Astrocyte (in vitro differentiated cells and primary cell): ENCODE measurements around the gene NXPE4. TPM values are rescaled to one million over a fixed set of nuclear protein-coding genes. Genes with fewer than 3 reads are reported as not detected.

ENCODE experiments used
- DNase-seq: peaks from one replicate; pipeline ENCODE4 v3.0.0-alpha.2; 2010; ENCODE audit warnings: low read depth
- FAIRE-seq: peaks from 2 replicates; lab custom pipeline; 2011; peaks lifted over from hg19 to GRCh38; lab: Jason Lieb, UNC
- H2AFZ ChIP-seq: 2 replicates; pipeline ENCODE4 v1.6.0; 2012; ENCODE audit warnings: low read depth, low read length, inconsistent platforms
- H3K27ac ChIP-seq: 2 replicates; pipeline ENCODE4 v1.5.1; 2011; ENCODE audit warnings: low read depth, low read length, inconsistent platforms
- H3K27me3 ChIP-seq: 2 replicates; pipeline ENCODE4 v1.6.0; 2011; ENCODE audit warnings: low read length, inconsistent platforms; ENCODE audit not compliant: insufficient read depth
- H3K36me3 ChIP-seq: 2 replicates; pipeline ENCODE4 v1.5.1; 2011; ENCODE audit warnings: low read length, inconsistent platforms; ENCODE audit not compliant: insufficient read depth
- H3K4me1 ChIP-seq: 2 replicates; pipeline ENCODE4 v1.5.1; 2011; ENCODE audit warnings: low read length, inconsistent platforms; ENCODE audit not compliant: insufficient read depth
- H3K4me2 ChIP-seq: 2 replicates; pipeline ENCODE4 v1.6.0; 2012; ENCODE audit warnings: low read length, inconsistent platforms
- H3K4me3 ChIP-seq: 2 replicates; pipeline ENCODE4 v1.5.1; 2011; ENCODE audit warnings: low read depth, mild to moderate bottlenecking, low read length, inconsistent platforms; ENCODE audit not compliant: insufficient read depth
- H3K79me2 ChIP-seq: 2 replicates; pipeline ENCODE4 v1.6.0; 2012; ENCODE audit warnings: mild to moderate bottlenecking, low read length, inconsistent platforms; ENCODE audit not compliant: insufficient read depth
- H3K9ac ChIP-seq: 2 replicates; pipeline ENCODE4 v1.6.0; 2012; ENCODE audit warnings: mild to moderate bottlenecking, low read length, inconsistent platforms
- H3K9me3 ChIP-seq: 2 replicates; pipeline ENCODE4 v1.5.1; 2012; ENCODE audit warnings: low read depth, mild to moderate bottlenecking, low read length, inconsistent platforms; ENCODE audit not compliant: insufficient read depth
- H4K20me1 ChIP-seq: 2 replicates; pipeline ENCODE4 v1.6.0; 2012; ENCODE audit warnings: low read length, inconsistent platforms; ENCODE audit not compliant: insufficient read depth
- H3K27ac Mint-ChIP-seq: one replicate; pipeline ENCODE4 v1.8.0; 2021; ENCODE audit warnings: mild to moderate bottlenecking, mixed read lengths; ENCODE audit not compliant: unreplicated experiment
- H3K27me3 Mint-ChIP-seq: one replicate; pipeline ENCODE4 v1.8.0; 2021; ENCODE audit warnings: low read depth, mixed read lengths; ENCODE audit not compliant: unreplicated experiment
- H3K36me3 Mint-ChIP-seq: one replicate; pipeline ENCODE4 v1.8.0; 2021; ENCODE audit warnings: low read depth, mixed read lengths; ENCODE audit not compliant: unreplicated experiment
- H3K4me1 Mint-ChIP-seq: one replicate; pipeline ENCODE4 v1.8.0; 2021; ENCODE audit warnings: low read depth, mixed read lengths; ENCODE audit not compliant: unreplicated experiment
- H3K4me3 Mint-ChIP-seq: one replicate; pipeline ENCODE4 v1.8.0; 2021; ENCODE audit warnings: mild to moderate bottlenecking, moderate library complexity, mixed read lengths; ENCODE audit not compliant: unreplicated experiment
- H3K9me3 Mint-ChIP-seq: one replicate; pipeline ENCODE4 v1.8.0; 2021; ENCODE audit warnings: mild to moderate bottlenecking, mixed read lengths; ENCODE audit not compliant: unreplicated experiment
- EZH2 ChIP-seq: IDR thresholded peaks from 2 replicates; pipeline ENCODE4 v1.6.1; 2012; ENCODE audit warnings: mild to moderate bottlenecking, low read length, inconsistent platforms; ENCODE audit not compliant: insufficient read depth
- total RNA-seq: library from RNA; stranded (reverse); gene quantifications from 2 replicates; pipeline ENCODE4 v1.2.1, GENCODE V29; 2021
- TF ChIP-seq, protein P1 (sequence below): IDR thresholded peaks from 2 replicates; pipeline ENCODE4 v1.5.1; 2011; ENCODE audit warnings: low read depth, mild to moderate bottlenecking, inconsistent platforms, low read length, moderate library complexity; ENCODE audit not compliant: insufficient read depth

NXPE4 gene
- total RNA-seq, 1 donor from 2014 or later = not detected

- TF ChIP-seq EZH2 = no peak
- TF ChIP-seq, protein P1, sequence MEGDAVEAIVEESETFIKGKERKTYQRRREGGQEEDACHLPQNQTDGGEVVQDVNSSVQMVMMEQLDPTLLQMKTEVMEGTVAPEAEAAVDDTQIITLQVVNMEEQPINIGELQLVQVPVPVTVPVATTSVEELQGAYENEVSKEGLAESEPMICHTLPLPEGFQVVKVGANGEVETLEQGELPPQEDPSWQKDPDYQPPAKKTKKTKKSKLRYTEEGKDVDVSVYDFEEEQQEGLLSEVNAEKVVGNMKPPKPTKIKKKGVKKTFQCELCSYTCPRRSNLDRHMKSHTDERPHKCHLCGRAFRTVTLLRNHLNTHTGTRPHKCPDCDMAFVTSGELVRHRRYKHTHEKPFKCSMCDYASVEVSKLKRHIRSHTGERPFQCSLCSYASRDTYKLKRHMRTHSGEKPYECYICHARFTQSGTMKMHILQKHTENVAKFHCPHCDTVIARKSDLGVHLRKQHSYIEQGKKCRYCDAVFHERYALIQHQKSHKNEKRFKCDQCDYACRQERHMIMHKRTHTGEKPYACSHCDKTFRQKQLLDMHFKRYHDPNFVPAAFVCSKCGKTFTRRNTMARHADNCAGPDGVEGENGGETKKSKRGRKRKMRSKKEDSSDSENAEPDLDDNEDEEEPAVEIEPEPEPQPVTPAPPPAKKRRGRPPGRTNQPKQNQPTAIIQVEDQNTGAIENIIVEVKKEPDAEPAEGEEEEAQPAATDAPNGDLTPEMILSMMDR = no peak
- Histone ChIP-seq H2AFZ (no peak overlapping the region), H3K27ac (no peak overlapping the region), H3K79me2 (no peaks in the 10 kb centered on the region), H3K36me3 (no peaks in the 10 kb centered on the region), H3K27me3 (no peaks in the 10 kb centered on the region), H3K4me3 (no peak overlapping the region), H3K4me1 (no peaks in the 10 kb centered on the region), H4K20me1 (no peaks in the 10 kb centered on the region), H3K9me3 (peaks cover 28% of the 10 kb centered on the region), H3K9ac (no peak overlapping the region), H3K4me2 (no peak overlapping the region)
- H3K9me3 Mint-ChIP-seq = peaks cover 6% of the 10 kb centered on the region
- H3K27me3 Mint-ChIP-seq = no peaks in the 10 kb centered on the region
- no peak for DNase-seq
- FAIRE-seq = no peak
- no peak overlapping the region for H3K27ac Mint-ChIP-seq
- H3K36me3 Mint-ChIP-seq = no peaks in the 10 kb centered on the region
- no peak overlapping the region for H3K4me3 Mint-ChIP-seq
- no peaks in the 10 kb centered on the region for H3K4me1 Mint-ChIP-seq
Measured at GRCh38 chr11:114621950-114622809, 26.6 kb upstream of the NXPE4 start.

DNA sequence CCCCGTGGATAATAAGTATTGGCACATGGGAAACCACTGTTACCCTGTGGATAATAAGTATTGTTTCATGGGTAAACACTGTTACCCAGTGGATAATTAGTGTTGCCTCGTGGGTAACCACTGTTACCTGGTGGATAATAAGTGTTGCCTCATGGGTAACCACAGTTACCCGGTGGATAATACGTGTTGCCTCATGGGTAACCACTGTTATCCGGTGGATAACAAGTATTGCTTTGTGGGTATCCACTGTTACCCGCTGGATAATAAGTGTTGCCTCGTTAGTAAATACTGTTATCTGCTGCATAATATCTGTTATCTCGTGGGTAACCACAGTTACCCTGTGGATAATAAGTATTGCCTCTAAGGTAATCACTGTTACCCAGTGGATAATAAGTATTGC is 25.5 kb upstream of the NXPE4 start:
- no peaks in the 10 kb centered on the region for H3K36me3 ChIP-seq
- H3K27me3 ChIP-seq = no peaks in the 10 kb centered on the region
- DNase-seq (no peak), FAIRE-seq (no peak)
- H3K27ac Mint-ChIP-seq = no peak overlapping the region
- H2AFZ ChIP-seq = no peak overlapping the region
- H3K4me3 ChIP-seq = no peak overlapping the region
- no peaks in the 10 kb centered on the region for H3K4me1 Mint-ChIP-seq
- no peaks in the 10 kb centered on the region for H3K4me1 ChIP-seq
- H3K27me3 Mint-ChIP-seq = no peaks in the 10 kb centered on the region
- TF ChIP-seq, protein P1 = no peak
- TF ChIP-seq EZH2 = no peak
- H3K4me3 Mint-ChIP-seq = no peak overlapping the region
- H3K79me2 ChIP-seq = no peaks in the 10 kb centered on the region
- peaks cover 29% of the 10 kb centered on the region for H3K9me3 ChIP-seq
- H3K27ac ChIP-seq = no peak overlapping the region
- no peaks in the 10 kb centered on the region for H4K20me1 ChIP-seq
- H3K36me3 Mint-ChIP-seq = no peaks in the 10 kb centered on the region
- no peak overlapping the region for H3K4me2 ChIP-seq
- H3K9ac ChIP-seq = no peak overlapping the region
- peaks cover 6% of the 10 kb centered on the region for H3K9me3 Mint-ChIP-seq

DNA sequence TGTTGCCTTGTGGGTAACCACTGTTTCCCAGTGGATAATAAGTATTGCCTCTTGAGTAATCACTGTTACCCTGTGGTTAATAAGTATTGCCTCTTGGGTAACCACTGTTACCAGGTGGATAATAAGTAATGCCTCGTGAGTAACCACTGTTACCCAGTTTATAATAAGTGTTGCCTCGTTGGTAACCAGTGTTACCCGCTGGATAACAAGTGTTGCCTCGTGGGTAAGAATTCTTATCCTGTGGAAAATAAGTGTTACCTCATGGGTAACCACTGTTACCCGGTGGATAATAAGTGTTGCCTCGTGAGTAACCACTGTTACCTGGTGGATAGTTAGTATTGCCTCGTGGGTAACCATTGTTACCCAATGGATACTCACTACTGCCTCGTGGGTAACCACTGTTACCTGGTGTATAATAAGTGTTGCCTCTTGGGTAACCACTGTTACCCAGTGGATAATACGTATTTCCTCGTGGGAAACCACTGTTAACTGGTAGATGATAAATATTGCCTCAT is 24.1 kb upstream of the NXPE4 start:
- Mint-ChIP-seq H3K9me3 (peaks cover 6% of the 10 kb centered on the region), H3K36me3 (no peaks in the 10 kb centered on the region), H3K27ac (no peak overlapping the region), H3K4me3 (no peak overlapping the region), H3K4me1 (no peaks in the 10 kb centered on the region), H3K27me3 (no peaks in the 10 kb centered on the region)
- TF ChIP-seq EZH2 = no peak
- TF ChIP-seq, protein P1 = no peak
- H3K27ac ChIP-seq = no peak overlapping the region
- no peaks in the 10 kb centered on the region for H3K79me2 ChIP-seq
- no peaks in the 10 kb centered on the region for H3K27me3 ChIP-seq
- H3K36me3 ChIP-seq = no peaks in the 10 kb centered on the region
- H4K20me1 ChIP-seq = no peaks in the 10 kb centered on the region
- no peak overlapping the region for H3K4me3 ChIP-seq
- H3K9ac ChIP-seq = no peak overlapping the region
- no peak overlapping the region for H2AFZ ChIP-seq
- FAIRE-seq = no peak
- H3K4me1 ChIP-seq = no peaks in the 10 kb centered on the region
- DNase-seq = no peak
- no peak overlapping the region for H3K4me2 ChIP-seq
- peaks cover 25% of the 10 kb centered on the region for H3K9me3 ChIP-seq
